ENCODE data around the gene PCTP. TPM values are rescaled to one million over a fixed set of nuclear protein-coding genes. Genes with fewer than 3 reads are reported as not detected.

Gene PCTP
- total and polyA plus RNA-seq, 9 of the 15 experiments (the other 6 are each of a cell fraction or from before 2014, with no cell fraction given): 10.9 to 62.3 (median 41.2) TPM

DNA sequence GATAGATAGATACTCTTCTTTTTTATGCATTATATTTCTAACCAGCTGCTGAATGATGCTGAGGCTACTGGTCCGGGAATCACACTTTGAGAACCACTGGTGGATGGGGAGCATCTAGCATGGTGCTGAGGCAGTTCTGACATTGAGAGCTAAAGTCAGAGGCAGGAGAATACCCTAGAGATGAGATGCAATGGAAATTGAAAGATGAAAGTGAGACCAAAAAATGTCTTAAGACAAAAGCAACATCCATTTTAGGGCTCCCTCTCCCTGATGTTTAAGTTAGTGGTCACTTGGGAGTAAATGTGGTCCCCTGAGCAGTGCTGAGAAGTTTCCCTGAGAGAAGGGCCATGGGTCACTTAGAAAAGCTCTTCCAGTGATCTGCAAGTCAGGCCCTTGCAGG lies 6.8 kb downstream of the PCTP start (continued):
- TF ChIP-seq HMGN3 (IDR thresholded peaks at IDR 0.05; ENCODE audit: borderline replicate concordance, extremely low read depth, insufficient read length, low read depth, low read length) (no peak), KDM2B (CRISPR knock-in tag; IDR thresholded peaks at IDR 0.05) (no peak), JUND (IDR thresholded peaks at IDR 0.05; ENCODE audit: borderline replicate concordance, low read depth, low read length) (no peak), JUND (tag; IDR thresholded peaks at IDR 0.05; ENCODE audit: borderline replicate concordance, low read depth, low read length) (no peak), GTF2B (IDR thresholded peaks at IDR 0.05; ENCODE audit: extremely low read depth, insufficient read length) (no peak)

GRCh38 chr17:55758171-55758570 lies 7.3 kb downstream of the PCTP start:
- POLR2A ChIA-PET: interaction anchor here (0.6 to 1.8 kb wide), 4 partner anchors 12 to 536 kb away, joined by 3 to 6 read pairs (median 3); no protein-coding TSS in a partner anchor
- H3K4me1 ChIP-seq (replicated peaks in 1 of 2; ENCODE audit: control insufficient read depth in 2 of 2, insufficient read depth in 2 of 2, low read length in 2 of 2): peaks cover 0 to 7% of the 10 kb centered on the region in 2 experiments; a peak in 3 of 5 replicates
- no peak overlapping the region for H2AFZ ChIP-seq (ENCODE audit: low read depth, low read length)
- ATAC-seq (no peak), FAIRE-seq (no peak), DNase-seq (ENCODE audit: extremely low read depth in 1 of 4, low spot score in 3 of 4) (no peak)
- BruUV-seq (replicated peaks): no TSS peak
- in situ Hi-C loops (cut with MboI): no loop called here
- no peak overlapping the region for H3K27ac ChIP-seq (ENCODE audit: extremely low read depth, low read depth, low read length)
- CTCF ChIA-PET (ENCODE audit: low intra/inter-chr PET ratio): no interaction called here
- TF ChIP-seq HDAC6 (IDR thresholded peaks at IDR 0.05; ENCODE audit: low read depth, low read length): no peak
- no peak for TF ChIP-seq ZNF282 (CRISPR knock-in tag; IDR thresholded peaks at IDR 0.05)
- peaks cover 20% of the 10 kb centered on the region; the same call in 2 of the 3 replicates for H3K36me3 ChIP-seq (ENCODE audit: control insufficient read depth, insufficient read depth, low read length)
- intact Hi-C loops (cut with micrococcal nuclease): no loop called here
- no peak overlapping the region for H3K4me3 ChIP-seq
- no peak overlapping the region for H3K9ac ChIP-seq (ENCODE audit: insufficient read depth in 1 of 2, low read depth in 2 of 2, low read length in 2 of 2)
- H3K27me3 ChIP-seq (ENCODE audit: control insufficient read depth in 2 of 2, insufficient read depth in 2 of 2, low read length in 2 of 2): no peaks in the 10 kb centered on the region
- peaks cover 83% of the 10 kb centered on the region for H3K79me2 ChIP-seq (ENCODE audit: control insufficient read depth, insufficient read depth, low read length)
- H3K9me3 ChIP-seq (replicated peaks; ENCODE audit: control insufficient read depth, insufficient read depth, low read depth, low read length): no peaks in the 10 kb centered on the region
- no peaks in the 10 kb centered on the region for H4K20me1 ChIP-seq (replicated peaks; ENCODE audit: control insufficient read depth, insufficient read depth, low read length)
- H3K4me2 ChIP-seq (ENCODE audit: insufficient read depth, low read length): no peak overlapping the region
- H3K9me1 ChIP-seq (ENCODE audit: control insufficient read depth, insufficient read depth, low read length): no peaks in the 10 kb centered on the region
